HG03045 (cell line): Measurements from ENCODE around the gene CR1L.
A peak's percentile ranks its signal among the peaks of the same experiment; 100 is the strongest.
"Not testable (repeated sequence)": the region's sequence is repeated elsewhere in the genome, so short reads cannot be mapped to it uniquely, and the experiment has no call there.

Experiments used
- ATAC-seq: cut with Tn5 transposase; IDR thresholded peaks from one replicate; pipeline ENCODE4 v1.9.1; 2021; ENCODE audit warnings: mild to moderate bottlenecking, moderate library complexity; ENCODE audit not compliant: unreplicated experiment

The CR1L gene

DNA sequence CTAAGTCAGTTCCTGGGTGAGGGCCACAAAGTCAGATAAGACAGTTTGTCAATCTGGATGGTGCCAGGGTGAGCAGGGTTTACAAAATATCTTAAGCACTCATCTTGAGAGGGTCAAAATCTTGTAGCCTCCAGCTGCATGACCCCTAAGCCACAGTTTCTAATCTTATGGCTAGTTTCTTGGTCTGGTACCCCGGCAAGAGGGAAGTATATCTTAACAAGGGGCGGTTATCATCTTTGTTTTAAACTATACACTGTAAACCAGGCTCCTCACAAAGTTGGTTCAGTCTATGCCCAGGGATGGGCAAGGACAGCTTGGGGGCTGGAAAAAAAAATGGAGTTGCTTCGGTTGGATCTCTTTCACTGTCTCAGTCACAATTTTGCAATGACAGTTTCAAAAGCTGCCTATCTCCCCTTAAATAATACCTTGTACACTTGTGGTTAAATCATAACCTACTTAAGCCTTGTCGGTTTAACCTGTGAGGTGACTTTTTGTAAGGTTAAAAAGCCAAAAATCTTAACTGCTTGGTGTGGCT lies 99.1 kb downstream of the CR1L start:
- no peak for ATAC-seq

DNA sequence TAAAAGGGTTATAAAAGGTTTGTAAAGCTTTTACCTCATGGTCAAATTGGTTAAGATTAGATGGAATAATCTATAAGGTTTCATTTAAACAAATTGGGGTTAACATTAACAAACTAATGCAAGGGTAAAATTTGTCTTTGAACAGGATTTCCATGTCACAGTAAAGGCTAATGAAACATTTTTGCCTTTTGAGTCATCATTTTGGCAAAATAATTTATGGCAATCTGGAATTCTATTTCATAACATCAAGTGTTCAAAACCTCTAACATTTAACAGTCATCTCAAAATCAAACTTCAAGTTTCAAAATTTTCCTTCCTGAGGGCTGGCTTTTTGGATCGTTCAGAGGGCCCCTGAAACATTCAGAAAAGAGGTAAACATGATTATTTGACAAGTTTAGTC lies 100.4 kb downstream of the CR1L start:
- ATAC-seq = no peak

GRCh38 chr1:207745839-207746767 lies 101.2 kb downstream of the CR1L start:
- ATAC-seq = no peak

GRCh38 chr1:207747627-207748492 lies 102.9 kb downstream of the CR1L start:
- ATAC-seq = no peak

DNA sequence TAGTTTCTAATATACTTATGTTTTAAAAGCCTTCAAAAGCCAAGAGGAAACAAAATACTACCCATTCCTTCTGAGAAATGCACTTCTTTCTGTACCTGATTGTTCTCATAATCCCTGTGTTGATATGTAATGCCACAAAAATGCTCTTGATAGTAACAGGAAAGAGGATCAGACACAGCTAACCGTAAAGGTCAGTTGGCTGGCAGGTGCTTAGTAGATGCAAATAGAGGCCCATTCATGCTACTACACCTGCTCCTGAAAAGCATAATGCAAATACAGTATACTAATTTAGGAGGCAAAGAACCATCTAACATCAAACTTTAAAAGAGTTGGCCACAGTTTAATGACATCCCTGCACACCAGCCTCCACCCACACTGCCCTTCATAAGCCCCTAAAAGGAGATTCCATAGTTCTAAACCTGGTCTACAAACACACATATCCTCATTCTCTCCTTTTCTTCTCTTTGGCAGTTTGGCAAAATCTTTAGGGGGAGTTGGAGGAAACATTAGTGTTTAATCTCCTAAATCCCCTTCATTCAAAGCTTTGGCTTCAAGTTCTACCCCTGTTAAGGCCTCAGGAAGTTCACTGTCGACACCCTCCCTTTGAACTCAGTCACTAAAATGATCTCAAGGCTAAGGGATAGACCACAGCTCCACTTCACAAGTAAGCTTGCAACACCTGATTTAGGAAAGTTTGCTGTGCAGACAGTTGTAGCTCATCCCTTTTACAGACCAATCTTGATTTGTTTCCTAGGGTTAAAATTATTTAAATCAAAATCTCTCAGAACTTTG lies 104.0 kb downstream of the CR1L start:
- no peak for ATAC-seq

DNA sequence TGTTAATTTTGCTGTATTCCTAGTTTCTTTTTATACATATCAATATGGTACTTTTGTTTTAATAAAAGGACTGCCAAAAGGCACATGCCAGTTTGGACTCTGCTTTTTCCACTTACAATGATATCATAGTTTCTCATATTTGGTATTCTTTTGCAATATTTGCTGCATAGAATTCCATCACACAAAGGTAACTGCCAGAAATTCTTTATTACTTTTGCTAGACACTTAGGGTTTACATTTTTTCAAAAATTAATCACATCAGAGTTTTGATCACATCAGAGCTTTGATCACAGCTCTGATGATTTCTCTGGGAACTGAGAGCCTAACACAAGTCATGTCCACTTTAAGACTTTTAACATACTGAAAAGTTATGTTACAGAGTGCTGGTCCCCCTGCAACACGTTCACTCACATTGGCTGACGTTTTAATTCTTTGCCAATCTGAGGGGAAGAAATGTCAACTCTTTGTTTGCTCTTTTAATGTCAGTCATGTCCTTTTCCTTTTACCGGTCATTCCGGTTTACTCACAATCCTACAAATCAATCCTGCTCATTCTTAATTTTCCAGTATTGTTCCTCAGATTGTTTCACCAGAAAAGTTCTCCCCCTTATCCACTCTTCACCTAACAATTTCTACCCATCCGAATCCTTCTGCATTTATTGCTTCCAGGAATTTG lies 105.8 kb downstream of the CR1L start:
- ATAC-seq = no peak

DNA sequence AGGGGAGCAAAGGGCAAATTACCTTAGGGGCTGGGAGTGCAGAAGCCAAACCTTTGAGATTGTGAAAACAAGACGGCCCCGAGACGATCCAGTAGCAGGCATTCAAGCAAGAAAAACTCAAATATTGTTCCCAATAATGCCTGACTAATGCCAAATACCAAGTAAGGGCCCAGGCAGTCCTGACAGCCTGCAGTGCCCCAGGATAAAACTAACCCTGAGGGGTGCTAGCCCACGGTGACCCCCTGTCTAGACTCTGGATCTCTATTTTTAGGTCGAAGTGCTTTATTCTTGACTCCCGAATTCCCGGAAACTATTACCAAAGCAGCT lies 106.5 kb downstream of the CR1L start:
- ATAC-seq = peak; percentile 3

DNA sequence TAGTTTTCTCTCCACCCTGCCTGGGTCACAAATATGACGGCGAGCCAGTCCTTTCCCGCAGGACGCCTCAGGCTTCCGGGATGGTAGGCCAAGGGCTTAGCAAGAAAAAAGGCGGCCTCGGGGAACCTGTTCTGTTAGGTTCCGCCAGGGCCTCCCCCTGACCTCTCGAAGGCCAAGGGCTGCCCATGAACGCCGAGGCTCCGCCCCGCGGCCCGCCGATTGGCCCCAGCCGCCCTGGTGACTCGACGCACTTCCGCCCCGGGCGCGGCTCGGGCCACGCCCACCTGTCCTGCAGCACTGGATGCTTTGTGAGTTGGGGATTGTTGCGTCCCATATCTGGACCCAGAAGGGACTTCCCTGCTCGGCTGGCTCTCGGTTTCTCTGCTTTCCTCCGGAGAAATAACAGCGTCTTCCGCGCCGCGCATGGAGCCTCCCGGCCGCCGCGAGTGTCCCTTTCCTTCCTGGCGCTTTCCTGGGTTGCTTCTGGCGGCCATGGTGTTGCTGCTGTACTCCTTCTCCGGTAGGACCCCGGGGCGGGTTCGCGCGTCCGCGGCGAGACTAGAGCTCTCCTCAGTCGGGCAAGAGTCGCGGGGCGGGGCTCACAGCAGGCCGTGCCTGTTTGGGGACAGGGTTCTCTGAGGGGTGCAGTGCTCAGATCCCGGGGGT lies 107.0 kb downstream of the CR1L start, which contains the start of gene CD46:
TSS of gene CD46 (plus strand) at position 265 of the 666 bp plus-strand sequence. CDS start at position 424, 159 bp downstream.
- ATAC-seq = peak; percentile 97

GRCh38 chr1:207752456-207752998 lies 107.6 kb downstream of the CR1L start:
- peak; percentile 39 for ATAC-seq

- no peak for ATAC-seq
These were observed 108.7 kb downstream of the CR1L start for GRCh38 chr1:207753611-207754010.

GRCh38 chr1:207754011-207754410 lies 109.1 kb downstream of the CR1L start:
- no peak for ATAC-seq

- ATAC-seq = no peak
These were observed 110.2 kb downstream of the CR1L start for GRCh38 chr1:207754974-207755700.

DNA sequence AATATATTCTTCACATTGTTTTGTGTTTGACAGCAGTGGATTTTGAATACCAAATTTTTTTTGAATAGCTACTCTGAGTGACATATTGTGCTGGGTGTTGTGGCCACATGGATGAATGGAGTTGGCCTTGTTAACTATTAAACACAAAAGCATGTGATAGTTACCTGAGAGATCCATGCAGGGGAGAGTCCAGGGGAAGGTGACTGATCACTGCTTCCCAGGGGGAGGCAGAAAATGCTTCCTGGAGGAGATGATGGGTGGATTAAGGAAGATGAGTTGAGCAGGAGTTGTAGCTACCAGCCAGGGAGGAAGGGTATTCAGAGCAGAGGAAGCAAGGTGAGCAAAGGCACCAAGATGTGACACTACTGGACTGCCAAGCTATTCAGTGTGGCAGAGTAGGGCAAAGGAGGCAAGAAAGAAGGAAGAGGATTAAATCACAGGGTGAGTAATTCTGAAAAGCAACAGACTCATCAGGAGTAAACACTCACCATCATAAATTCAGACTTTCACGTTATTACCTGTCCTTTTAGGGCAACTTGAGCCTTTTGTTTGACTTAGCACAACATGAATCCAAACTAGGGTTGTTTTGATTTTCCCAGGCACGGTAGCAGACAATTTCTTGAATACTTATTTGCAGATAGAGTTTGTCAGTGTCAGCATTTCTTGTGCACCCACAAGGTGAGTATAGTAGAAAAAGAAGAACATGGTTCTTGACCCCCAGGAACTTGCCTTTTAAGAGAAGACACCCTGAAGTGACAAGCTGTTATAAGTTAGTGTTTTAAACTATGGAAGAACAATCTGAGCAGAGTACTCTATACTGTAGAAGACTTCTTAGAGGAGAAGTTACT lies 111.1 kb downstream of the CR1L start:
- ATAC-seq = no peak

DNA sequence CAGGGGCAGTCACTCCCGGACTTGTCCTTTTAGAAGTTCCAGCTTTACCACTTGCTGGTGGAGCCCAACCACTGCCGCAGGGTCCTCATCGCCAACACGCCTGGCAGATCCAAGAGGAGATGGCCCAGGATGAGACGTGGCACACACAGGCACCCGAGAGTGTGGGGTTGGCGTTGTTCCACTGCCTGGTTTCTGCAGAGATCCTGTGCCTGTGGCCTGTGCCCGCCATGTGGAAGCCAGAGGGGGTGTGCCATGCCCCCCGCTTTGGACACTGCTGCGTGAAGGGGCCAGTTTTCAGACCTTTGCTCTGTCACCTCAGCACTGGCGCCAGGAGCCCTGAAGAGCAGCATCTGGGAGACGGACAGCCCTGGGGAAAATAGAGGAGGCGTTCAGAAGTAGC lies 117.7 kb downstream of the CR1L start:
- no peak for ATAC-seq

GRCh38 chr1:207763091-207763490 lies 118.2 kb downstream of the CR1L start:
- no peak for ATAC-seq

GRCh38 chr1:207763972-207764371 lies 119.0 kb downstream of the CR1L start:
- ATAC-seq = no peak

DNA sequence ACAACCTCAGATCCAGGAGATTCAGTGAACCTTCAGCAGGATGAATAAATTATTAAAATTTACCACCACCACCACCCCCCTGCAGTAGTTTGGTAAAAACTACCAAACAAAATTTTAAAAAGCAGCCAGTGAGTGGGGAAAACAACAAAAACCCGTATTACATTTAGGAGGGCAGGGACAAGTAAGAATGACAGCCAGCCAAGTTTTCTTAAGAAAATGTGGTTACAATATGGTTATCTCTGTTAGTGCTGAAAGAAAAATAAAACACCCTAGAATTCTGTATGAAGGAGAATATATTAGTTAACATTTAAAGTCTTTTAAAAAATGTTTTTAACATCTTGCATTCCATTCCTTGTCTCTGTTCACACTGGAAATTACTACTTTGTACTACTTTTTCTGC lies 121.6 kb downstream of the CR1L start:
- no peak for ATAC-seq

- ATAC-seq = not testable (repeated sequence)
These were observed 125.6 kb downstream of the CR1L start for GRCh38 chr1:207770514-207770913.
